Stimulated activated CD4-positive, alpha-beta T cell treated with anti-CD3 and anti-CD28 coated beads, TNF-alpha, amount 100 ng/mL, for 48 hours (primary cell): ENCODE results near the gene EEF1A2.
A peak's percentile ranks its signal among the peaks of the same experiment; 100 is the strongest.
"Not testable (repeated sequence)": the region's sequence is repeated elsewhere in the genome, so short reads cannot be mapped to it uniquely, and the experiment has no call there.

Experiments
- DNase-seq, 3 donors: peaks; one replicate each; pipeline ENCODE4 v3.0.0-alpha.2; 2020; ENCODE audit warnings: low read depth in 3 of 3

Gene EEF1A2

DNA sequence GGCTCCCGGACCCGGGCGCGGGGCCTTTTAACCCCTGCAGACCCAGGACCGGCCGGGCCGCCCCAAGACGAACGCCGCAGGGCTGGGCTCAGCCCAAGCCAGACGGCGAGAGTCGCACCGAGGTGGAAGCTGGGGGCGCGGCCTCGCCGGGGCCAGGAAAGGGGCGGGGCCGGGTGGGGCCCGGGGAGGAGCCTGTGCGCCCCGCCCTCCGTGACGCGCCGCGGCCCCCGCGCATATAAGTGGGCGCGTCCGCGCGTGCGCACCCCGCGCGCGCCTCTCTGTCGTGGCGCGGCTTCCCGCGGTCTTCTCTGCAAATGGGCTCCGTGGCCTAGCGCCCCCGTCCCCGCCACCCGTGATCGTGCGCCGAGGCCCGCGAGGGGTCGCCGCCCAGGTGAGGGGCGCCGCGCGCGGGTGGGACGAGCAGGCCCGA, 21.6 kb upstream of the EEF1A2 start, which contains the start of gene PPDPF:
Gene PPDPF (plus strand): TSS at position 262 of the 430 bp plus-strand sequence. CDS start 544 bp downstream, outside the sequence.
- peak; percentile 69 to 79 (median 70) for DNase-seq

DNA sequence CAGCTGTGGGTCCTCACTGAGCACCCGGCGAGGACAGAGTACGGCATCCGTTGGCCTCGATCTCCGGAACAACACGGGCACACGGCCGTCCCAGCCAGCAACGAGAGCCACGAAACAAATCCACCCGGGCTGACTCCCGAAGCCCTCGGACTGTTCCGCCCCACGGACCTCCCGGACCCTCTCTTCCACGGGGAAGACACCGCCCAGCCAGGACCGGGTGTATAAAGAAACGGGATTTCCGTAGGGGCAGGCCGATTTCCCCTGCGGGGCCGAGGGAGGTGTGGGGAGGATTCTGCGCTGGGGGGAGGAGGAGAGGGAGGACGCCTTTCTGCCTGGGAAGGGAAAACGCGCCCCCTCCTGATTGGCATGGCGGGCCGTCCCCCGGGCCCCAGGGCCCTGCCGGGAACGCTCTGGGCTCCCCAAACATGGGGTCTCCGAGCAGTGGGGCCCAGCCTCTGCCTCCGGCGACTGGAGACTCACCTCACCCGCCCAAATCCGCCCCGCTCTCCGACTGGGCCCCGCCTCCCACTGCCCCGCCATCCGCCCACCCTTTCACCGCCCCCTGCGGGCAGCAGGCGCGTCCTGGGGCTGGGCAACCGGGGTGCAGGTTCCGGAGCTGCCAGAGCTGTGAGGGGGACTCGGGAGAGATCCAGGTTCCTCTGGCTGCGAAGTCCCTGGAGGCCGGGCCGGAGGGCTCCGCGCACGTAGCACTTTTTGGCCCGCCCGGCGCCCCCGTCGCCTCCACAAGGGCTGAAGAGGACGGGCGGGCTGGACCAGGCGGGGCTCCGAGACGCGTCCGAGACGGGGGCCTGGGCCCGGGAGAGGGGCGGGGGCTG, 21.0 kb upstream of the EEF1A2 start:
- DNase-seq = peak in 2 of 3 donors; percentile 35 to 50

DNA sequence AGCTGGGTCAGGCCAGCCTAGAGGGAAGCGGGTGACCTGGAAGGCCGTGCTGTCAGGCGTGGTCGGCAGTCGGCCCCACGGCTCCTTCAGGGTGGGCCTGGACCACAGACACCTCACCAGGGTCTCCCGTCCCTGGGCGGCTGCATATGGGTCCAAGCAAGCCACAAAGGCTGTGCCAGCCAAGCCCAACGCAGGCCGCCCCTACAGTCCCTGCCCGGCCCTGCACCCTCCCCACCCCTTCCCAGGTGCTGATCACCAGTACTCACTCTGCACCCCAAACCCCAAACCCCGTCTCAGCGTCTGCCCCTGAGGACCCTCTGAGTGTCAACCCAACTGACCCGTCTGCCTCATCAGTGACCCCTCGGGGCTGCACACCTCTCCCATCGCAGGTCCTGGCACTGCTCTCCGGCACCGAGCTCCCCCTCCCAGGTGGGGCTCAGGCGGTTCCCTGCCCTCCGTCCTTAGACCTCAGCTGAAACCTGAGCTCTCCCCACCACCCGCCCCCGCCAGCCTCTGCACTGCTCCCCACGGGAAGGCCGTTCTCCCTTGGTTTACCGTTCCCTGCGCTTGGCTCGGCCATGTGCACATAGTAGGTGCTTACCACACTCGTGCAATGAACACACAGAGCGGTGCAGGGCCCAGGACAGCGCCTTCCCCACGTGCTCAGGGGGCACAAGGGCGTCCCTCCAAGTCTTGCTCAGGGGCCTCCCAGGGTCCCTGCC, 20.2 kb upstream of the EEF1A2 start:
- DNase-seq = no peak

DNA sequence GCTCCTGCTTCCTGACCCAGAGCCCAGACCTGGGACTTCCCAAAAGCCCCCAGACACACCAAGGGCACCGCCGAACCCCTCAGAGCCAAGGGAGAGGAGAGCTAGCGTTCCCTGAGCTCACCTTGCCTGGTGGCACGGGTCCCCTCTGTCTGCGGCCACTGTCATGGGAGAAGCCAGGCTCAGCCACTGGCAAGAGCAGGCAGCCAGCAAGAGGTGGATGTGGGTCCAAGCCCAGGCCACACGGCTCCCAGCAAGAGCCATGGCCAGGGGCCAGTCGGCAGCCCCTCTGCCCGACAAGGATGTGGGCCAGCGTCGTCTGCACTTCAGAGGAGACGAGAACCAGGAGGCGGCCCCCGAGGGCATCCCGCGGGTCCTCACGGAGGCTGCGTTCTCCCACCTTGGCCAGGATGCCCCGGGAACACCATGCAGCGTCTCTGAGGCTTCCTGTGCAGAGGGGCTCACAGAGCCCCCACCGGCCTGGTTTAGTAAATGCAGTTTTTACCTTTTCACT, 19.5 kb upstream of the EEF1A2 start:
- DNase-seq = no peak

DNA sequence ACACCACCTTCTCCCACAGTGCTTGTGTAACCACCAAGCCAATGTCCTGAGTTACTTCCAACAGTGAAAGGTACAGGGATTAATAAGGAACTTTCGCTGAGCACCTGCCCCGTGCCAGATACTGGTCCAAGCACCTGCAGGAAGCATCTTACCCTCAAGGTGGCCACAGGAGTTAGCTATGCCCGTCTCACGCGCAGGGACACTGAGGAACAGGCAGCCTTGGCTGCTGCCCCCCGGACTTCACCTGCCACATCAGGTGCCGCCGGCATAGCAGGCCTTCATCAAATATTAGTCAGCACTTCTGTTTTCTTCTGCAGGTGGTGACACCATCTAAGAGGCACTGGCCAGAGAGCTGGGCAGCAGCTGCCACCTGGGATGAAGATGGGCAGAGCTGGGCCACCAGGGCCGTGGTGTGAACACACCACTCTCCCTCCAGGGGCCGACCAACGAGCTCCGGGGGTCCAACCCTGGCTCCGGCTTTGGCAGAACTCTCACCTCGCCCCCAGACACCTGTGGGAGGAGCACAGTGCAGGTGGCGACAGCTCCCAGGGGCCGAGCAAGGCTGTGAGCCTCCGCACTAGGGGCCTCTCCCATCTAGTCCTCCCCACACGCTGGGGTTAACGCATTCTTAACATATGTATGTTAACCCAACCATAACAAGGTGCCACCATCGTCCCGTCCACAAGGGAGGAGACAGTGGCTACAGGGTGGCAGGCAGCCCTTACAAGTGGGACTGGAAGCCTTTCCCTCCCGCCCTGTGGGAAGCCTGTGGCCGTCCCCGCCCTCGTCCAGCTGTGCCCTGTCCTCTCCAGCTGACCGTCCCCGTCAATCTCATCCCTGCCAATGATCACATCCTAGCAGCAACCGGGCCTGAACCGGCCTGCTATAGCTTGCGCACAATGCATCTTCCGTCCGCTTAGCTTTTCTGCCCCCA, 18.8 kb upstream of the EEF1A2 start:
- DNase-seq = no peak

DNA sequence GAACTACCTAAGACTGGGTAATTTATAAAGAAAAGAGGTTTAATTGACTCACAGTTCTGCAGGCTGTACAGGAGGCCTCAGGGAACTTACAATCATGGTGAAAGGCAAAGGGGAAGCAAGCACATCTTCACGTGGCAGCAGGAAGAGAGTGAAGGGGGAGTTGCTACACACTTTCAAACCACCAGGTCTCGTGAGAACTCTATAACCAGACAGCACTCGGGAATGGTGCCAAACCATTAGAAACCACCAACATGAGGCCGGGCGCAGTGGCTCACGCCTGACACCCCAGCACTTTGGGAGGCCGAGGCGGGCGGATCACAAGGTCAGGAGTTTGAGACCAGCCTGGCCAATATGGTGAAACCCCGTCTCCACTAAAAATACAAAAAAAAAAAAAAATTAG, 15.6 kb upstream of the EEF1A2 start:
- not testable (repeated sequence) for DNase-seq

DNA sequence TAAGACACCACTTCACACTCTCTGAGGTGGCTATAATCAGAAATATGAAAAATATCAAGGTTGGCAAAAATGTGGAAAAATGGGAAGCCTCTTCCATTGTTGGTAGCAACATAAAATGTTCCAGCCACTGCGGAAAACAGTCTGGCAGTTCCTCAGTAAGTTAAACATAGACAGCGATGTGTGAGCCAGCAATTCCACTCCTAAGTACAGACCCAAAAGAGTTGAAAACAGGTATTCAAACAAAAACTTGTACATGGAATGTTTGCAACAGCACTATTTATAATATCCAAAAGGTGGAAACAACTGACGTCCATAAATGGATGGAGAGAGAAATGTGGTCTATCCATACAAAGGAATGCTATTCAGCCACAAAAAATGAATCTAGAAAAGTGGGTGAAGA, 14.3 kb upstream of the EEF1A2 start:
- DNase-seq = no peak

DNA sequence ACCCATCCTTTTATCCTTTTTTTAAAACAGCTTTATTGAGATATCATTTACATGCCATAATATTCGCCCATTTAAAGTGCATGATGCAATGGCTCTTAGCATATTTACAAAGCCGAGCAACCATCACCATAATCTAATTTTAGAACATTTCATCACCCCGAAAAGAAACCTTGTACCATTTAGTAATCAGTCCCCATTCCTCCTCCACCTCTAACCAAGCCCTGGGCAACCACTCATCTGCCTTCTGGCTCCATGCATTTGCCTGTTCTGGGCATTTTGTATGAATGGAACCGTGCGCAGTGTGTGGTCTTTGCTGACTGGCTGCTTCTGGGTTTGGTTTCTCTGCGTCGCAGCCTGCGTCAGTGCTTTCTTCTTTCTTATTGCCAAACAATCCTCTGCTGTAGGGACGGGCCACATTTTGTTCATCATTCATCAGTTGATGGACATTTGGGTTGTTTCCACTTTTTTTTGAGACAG, 10.2 kb upstream of the EEF1A2 start:
- no peak for DNase-seq

DNA sequence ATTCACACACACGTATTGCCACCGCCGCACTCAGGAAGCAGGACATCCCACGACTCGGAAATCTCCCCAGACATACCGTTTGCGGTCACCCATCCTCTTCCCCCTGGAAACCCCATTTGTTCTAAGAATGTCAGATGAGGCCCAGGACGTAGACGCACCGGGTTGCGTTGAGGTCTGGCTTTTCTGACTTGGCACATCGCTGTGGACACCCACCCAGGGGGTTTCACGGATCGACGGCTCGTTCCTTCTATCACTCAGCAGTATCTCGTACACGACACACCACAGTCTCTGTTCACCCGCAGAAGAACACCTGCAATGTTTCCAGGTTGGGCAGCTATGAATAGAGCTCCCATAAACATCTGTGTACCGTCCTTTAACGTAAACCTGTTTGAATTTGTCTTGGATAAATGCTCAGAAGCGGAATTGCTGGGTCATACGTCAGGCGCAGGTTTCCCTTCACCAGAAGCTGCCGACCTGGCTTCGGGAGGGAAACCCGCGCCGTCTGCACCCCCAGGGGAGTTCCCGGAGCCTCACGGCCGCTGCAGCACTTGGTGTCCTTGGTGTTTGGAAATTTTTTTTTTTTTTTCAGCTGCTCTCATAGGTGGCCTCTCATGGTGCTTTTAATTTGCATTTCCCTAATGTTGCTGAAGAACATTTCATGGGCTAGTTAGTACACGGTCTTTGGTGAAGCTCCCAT, 9.3 kb upstream of the EEF1A2 start:
- no peak for DNase-seq

DNA sequence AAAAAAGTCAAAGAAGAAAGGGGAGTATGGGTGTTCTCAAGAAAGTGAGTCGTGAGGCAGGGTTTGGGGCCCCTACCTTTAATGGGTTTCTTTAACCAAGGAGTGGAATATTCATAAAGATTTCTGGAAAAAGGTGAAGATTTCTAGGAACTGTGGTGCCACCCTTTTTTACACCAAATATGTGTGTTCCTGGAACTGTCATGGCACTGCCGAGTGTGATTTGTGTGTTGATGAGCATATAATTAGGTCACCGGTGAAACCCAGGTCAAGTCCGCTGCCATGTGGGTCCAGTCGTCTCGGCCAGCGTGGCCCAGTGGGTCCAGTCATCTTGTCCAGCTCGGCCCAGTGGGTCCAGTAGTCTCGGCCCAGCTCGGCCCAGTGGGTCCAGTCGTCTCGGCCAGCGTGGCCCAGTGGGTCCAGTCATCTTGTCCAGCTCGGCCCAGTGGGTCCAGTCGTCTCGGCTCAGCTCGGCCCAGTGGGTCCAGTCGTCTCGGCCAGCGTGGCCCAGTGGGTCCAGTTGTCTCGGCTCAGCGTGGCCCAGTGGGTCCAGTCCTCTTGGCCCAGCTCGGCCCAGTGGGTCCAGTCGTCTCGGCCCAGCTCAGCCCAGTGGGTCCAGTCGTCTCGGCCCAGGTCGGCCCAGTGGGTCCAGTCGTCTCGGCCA, 8.3 kb upstream of the EEF1A2 start:
- no peak for DNase-seq

DNA sequence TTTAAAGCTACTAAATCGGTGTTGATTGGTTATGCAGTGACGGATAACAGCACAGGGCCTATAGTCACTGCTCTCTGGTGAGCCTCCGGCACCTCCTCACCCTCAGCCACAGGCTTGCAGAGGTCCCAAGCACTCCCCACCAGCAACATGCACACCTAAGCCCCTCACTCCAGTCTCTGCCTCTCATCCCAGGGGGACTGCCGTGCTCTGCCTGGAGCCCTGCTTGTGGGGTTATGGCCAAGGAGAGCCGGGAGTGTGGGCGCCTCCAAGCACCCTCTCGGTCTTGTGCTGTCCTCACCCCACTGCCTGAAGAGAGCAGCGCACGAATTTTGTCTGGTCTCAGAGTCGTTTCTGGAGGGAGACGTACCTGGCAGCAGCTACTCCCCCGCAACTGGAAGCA, 6.8 kb upstream of the EEF1A2 start:
- no peak for DNase-seq

DNA sequence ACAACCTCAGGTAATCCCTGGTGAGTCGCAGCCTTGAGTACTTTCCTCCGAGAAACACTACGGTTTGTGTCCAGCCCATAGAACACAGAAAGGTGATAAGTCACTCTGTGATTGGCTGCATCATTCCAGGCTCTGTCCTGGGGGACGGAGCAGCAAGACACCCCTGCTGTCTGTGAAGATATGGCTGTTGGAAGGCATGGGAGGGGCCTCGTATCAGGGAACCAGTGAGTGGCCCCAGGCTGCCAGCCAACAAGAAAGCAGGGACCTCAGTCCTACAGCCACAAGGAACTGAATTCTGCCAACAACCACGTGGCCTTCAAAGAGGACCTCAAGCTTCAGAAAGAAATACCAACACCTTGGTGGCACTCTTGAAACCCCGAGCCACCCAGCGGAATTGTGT, 6.4 kb upstream of the EEF1A2 start:
- no peak for DNase-seq

DNA sequence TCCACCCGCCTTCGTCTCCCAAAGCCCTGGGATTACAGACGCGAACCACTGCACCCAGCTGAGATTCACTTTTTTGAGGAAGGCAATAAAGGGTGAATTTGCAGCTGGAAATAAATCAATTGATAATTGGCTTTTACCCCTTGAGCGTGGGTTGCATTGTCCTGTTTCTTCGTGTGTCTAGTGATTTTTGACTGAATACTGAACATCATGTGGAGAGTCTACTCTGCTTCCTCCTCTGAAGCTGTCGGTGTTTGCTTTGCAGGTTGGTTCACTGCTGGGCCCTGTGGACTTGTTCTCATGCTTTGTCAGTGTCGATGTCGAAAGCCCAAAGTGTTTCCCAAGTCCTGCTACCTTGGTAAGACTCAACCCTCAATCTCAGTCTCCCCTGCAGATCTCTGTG, 5.8 kb upstream of the EEF1A2 start:
- no peak for DNase-seq

DNA sequence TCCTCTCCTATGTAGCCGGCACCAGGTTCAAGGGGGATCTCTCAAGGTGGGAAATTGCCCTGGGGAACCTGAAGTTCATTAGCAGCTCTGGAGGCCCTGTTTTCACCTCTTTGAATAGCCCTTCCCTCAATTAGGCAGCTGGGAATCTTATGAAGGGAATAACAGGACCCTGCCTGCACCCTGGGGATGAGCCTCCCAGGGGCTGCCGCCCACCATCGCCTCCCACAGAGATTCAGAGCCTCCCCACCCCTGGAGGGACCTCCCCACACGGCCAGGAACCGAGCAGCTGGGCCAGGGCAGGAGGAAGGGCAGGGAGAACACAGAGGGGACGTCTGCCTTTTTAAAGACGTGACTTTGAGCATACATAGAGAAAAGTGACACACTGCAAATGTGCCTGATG, 4.6 kb upstream of the EEF1A2 start:
- no peak for DNase-seq

DNA sequence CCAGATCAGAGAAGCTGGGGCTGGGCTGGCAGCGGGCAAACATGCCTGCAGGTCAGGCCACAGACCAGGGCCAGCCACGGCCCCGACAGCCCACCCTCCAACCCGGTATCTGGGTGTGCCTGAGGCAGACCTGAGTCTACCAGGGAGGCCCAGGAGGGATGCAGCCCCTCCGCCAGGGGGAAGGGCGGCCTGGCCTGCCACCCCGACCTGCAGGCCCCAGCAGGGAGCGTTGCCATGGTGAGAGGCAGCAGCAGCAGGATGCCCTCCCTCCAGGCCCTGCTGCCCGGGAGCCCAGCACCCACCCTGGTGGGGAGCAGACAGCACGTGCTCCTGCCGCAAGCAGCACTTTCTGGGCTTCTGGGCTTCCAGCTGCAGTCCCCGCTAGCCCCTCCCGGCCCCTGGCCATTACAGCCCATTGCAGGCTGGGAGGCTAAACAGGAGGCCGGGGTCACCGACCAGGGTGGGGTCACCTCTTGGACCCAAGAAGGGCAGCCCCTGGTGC, 3.8 kb upstream of the EEF1A2 start:
- DNase-seq = no peak

DNA sequence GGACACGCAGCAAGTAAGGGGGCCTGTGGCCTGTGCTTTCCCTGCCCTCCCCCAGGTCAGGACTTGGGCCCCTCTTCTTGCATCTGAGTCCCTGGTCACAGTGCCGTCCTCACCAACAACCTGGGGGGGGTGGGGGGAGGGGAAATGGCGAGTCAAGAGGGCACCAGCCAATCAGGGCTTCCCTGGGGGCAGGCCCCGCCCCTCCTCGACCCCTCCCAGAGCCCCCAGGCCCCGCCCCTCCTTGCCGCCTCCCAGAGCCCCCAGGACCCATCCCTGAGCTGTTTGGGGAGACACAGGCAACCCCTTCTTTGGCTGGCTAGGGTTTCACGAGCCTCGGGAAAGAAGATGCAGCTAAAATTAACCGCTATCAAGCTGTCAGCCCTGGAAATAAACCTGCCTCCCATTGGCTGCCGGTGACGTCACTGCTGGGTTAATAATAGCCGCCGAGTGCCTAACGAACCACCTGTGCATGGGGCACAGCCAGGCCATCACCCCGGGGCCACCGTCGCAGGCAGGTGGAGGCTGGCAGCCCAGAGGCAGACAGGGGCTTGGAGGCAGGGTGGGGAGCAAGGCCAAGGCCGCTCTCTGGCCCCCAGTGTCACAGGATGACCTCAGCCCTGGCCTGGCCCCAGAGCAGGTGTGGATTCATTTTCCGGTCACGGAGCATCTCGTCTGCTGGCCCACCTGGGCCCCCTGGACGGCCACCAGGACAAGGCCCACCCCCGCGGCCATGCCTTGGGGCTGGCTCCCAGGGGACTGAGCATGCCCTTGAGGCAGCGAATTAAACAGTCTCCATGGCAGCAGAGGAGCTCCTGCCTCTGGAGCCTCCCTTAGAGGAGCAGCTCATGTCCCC, 3.2 kb upstream of the EEF1A2 start:
- DNase-seq = no peak

DNA sequence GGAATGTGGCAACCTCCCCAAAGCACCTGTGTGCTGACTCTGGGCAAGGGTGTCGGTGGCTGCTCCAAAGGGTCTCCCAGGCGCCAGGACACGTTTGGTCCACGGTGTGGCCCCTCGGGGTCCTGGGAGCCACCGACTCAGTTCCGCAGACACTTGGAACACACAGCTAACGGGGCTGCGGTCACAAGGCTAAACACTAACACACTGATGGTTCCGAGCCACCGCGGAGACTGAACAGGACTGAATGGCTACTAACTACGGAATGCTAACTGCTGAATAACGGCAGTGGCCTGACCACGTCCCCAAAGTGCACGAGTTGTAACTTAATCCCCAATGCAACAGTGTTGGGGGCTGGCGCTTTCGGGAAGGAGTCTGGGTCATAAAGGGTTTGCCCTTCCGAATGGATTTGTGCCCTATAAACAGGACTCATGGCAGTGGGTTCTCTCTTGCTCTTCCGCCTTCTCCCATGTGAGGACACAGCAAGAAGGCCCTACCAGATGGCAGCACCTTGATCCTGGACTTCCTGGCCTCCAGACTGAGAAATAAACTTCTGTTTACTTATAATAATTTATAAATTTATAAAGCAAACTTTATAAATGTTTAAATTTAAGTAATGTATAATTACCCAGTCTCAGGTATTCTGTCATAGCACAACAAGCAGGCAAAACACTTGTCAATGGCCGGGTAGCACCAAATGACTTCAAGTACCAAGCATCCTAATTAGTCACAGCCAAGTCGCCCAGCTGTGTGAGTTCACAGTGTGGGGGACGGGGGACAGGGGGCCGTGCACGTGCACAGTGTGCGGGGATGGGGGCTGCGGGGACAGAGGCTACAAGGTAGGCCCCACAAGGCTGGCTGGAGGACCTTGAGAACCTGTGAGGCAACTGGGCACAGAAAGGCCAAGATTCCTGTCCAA, 2.3 kb upstream of the EEF1A2 start:
- no peak for DNase-seq
